Peyer's patch (tissue), 4 donors: ENCODE measurements around the gene MICB.

Experiments
- POLR2A ChIP-seq, 2 donors: fragments of 450-650 bp; IDR thresholded peaks; one replicate each; pipeline ENCODE4 v1.5.1; 2017; ENCODE audit warnings: antibody characterized with exemption in 2 of 2, mild to moderate bottlenecking in 2 of 2, moderate library complexity in 2 of 2
- TF ChIP-seq, protein P1 (sequence below), 6 experiments: fragments of 450-650 bp in 4 of 6; fragments of 200-600 bp in 2 of 6; sonication (generic) in 1 of 6; IDR thresholded peaks; one replicate each; pipeline ENCODE4 v1.5.1; 2017 to 2019; ENCODE audit warnings: antibody characterized with exemption in 6 of 6, mild to moderate bottlenecking in 3 of 6, moderate library complexity in 1 of 6

DNA sequence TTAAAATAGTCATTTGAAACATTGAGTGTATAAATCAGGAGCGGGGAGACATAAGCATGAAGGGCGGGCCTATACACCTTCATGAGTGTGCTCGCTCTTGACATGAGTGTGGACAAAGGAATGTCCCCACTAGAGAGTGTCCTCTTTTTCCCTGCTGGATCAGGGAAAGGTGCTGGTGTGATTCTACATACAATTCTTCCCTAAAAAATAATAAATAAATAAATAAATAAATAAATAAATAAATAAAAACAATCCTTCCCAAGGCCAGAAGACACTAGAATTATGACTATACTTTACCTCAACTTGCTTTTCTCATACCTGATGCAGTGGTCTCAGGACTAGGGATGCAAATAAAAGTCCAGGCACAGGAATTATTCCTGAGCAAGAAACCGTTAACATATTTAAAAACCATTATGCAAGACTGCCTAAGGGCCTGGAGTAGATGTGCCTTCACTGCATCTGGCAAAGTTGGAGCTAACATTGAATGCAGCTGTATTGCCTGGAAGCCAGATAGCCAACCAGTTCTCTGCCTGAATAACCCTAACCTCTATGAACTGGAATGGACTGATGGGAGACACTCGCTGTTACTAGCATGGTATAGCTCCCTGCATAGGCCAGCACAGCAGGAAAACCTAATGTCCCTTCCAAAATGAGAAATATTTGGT lies 37.5 kb upstream of the MICB start:
- TF ChIP-seq, protein P1, sequence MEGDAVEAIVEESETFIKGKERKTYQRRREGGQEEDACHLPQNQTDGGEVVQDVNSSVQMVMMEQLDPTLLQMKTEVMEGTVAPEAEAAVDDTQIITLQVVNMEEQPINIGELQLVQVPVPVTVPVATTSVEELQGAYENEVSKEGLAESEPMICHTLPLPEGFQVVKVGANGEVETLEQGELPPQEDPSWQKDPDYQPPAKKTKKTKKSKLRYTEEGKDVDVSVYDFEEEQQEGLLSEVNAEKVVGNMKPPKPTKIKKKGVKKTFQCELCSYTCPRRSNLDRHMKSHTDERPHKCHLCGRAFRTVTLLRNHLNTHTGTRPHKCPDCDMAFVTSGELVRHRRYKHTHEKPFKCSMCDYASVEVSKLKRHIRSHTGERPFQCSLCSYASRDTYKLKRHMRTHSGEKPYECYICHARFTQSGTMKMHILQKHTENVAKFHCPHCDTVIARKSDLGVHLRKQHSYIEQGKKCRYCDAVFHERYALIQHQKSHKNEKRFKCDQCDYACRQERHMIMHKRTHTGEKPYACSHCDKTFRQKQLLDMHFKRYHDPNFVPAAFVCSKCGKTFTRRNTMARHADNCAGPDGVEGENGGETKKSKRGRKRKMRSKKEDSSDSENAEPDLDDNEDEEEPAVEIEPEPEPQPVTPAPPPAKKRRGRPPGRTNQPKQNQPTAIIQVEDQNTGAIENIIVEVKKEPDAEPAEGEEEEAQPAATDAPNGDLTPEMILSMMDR (IDR thresholded peaks at IDR 0.05) = no peak
- TF ChIP-seq POLR2A (IDR thresholded peaks at IDR 0.05) = no peak
